Caco-2 (cell line): ENCODE results near the gene THSD7A. TPM values are rescaled to one million over a fixed set of nuclear protein-coding genes. Genes with fewer than 3 reads are reported as not detected.

Experiments
- BruUV-seq: library from RNA; stranded (reverse); fragments of 400-500 nt; replicated peaks from 2 replicates; lab custom pipeline; 2021; lab: Mats Ljungman, UMichigan
- CTCF ChIA-PET: fragments of 300-600 bp; sonication (Branson Sonifier 250); formaldehyde crosslinking; loops from one replicate; lab custom pipeline; 2022; ENCODE audit warnings: antibody characterized with exemption; lab: Charles Lee
- POLR2A ChIA-PET: fragments of 300-600 bp; sonication (Branson Sonifier 250); formaldehyde crosslinking; loops from one replicate; lab custom pipeline; 2022; ENCODE audit warnings: antibody characterized with exemption; lab: Charles Lee
- DNase-seq, 2 experiments: peaks; one replicate each; pipeline versions ENCODE4 v3.0.0 to v3.0.0-alpha.2; 2020 to 2022
- H3K27me3 ChIP-seq: replicated peaks from 2 replicates; pipeline ENCODE4 v1.6.0; 2011; ENCODE audit warnings: low read length; ENCODE audit not compliant: control insufficient read depth, insufficient read depth
- H3K36me3 ChIP-seq: 2 replicates; pipeline ENCODE4 v1.5.1; 2011; ENCODE audit warnings: low read length; ENCODE audit not compliant: control insufficient read depth, insufficient read depth
- H3K4me1 ChIP-seq: fragments of 250-450 bp; sonication (Bioruptor Pico); 2 replicates; pipeline ENCODE4 v1.5.1; 2020; ENCODE audit warnings: mild to moderate bottlenecking
- H3K4me3 ChIP-seq: 2 replicates; pipeline ENCODE4 v1.5.1; 2011; ENCODE audit warnings: low read depth, mild to moderate bottlenecking, control low read depth, low read length
- H3K9me3 ChIP-seq: fragments of 250-450 bp; sonication (Bioruptor Pico); 2 replicates; pipeline ENCODE4 v1.5.1; 2020; ENCODE audit warnings: mild to moderate bottlenecking, moderate library complexity
- H3K27ac Mint-ChIP-seq: one replicate; pipeline ENCODE4 v1.8.0; 2022; ENCODE audit warnings: mixed read lengths; ENCODE audit not compliant: unreplicated experiment
- H3K27me3 Mint-ChIP-seq: one replicate; pipeline ENCODE4 v1.8.0; 2022; ENCODE audit warnings: mixed read lengths; ENCODE audit not compliant: insufficient read depth, unreplicated experiment
- H3K36me3 Mint-ChIP-seq: one replicate; pipeline ENCODE4 v1.8.0; 2022; ENCODE audit warnings: mild to moderate bottlenecking, mixed read lengths; ENCODE audit not compliant: insufficient read depth, unreplicated experiment
- H3K4me1 Mint-ChIP-seq: one replicate; pipeline ENCODE4 v1.8.0; 2022; ENCODE audit warnings: low read depth, mixed read lengths; ENCODE audit not compliant: unreplicated experiment
- H3K4me3 Mint-ChIP-seq: one replicate; pipeline ENCODE4 v1.8.0; 2022; ENCODE audit warnings: mild to moderate bottlenecking, moderate library complexity, mixed read lengths; ENCODE audit not compliant: unreplicated experiment
- H3K9me3 Mint-ChIP-seq: one replicate; pipeline ENCODE4 v1.8.0; 2022; ENCODE audit warnings: mixed read lengths; ENCODE audit not compliant: unreplicated experiment
- CTCF ChIP-seq, 2 experiments: fragments of 200-600 bp in 1 of 2; IDR thresholded peaks; 1 replicate in 1 of 2; 2 replicates in 1 of 2; pipeline versions ENCODE4 v1.5.1 to v1.8.0; 2011 to 2022; ENCODE audit warnings: antibody characterized with exemption in 1 of 2, control low read depth in 1 of 2, inconsistent platforms in 1 of 2, low read depth in 1 of 2, low read length in 1 of 2, mild to moderate bottlenecking in 1 of 2, moderate library complexity in 1 of 2; ENCODE audit not compliant: insufficient read depth in 1 of 2, severe bottlenecking in 1 of 2, unreplicated experiment in 1 of 2
- intact Hi-C: fragments of 100-400 bp; cut with micrococcal nuclease; formaldehyde crosslinking; loops from one replicate; pipeline ENCODE4 v1.10.0; 2022; ENCODE audit not compliant: unreplicated experiment
- total RNA-seq: library from RNA; stranded (reverse); gene quantifications from 2 replicates; pipeline ENCODE4 v1.2.3, GENCODE V29; 2022

Gene THSD7A
- total RNA-seq, 1 experiment from 2014 or later: 0.05 TPM

- DNase-seq: no peak
- no peaks in the 10 kb centered on the region for H3K4me1 ChIP-seq
- no peak overlapping the region for H3K4me3 ChIP-seq
- no peaks in the 10 kb centered on the region for H3K36me3 Mint-ChIP-seq
- H3K27ac Mint-ChIP-seq: no peak overlapping the region
- CTCF ChIA-PET: no interaction called here
- H3K36me3 ChIP-seq: no peaks in the 10 kb centered on the region
- no peaks in the 10 kb centered on the region for H3K27me3 Mint-ChIP-seq
- H3K9me3 Mint-ChIP-seq: no peaks in the 10 kb centered on the region
- intact Hi-C loops: no loop called here
- no TSS peak for BruUV-seq
- H3K9me3 ChIP-seq: no peaks in the 10 kb centered on the region
- POLR2A ChIA-PET: no interaction called here
- no peaks in the 10 kb centered on the region for H3K4me1 Mint-ChIP-seq
- H3K27me3 ChIP-seq: no peaks in the 10 kb centered on the region
- no peak for TF ChIP-seq CTCF (IDR thresholded peaks at IDR 0.05; ENCODE audit: insufficient read depth in 1 of 2, low read depth in 1 of 2, low read length in 1 of 2, severe bottlenecking in 1 of 2, unreplicated experiment in 1 of 2)
- no peak overlapping the region for H3K4me3 Mint-ChIP-seq
Observed at GRCh38 chr7:11743548-11743947, 88.5 kb downstream of the THSD7A start.

GRCh38 chr7:11743016-11743415, 89.0 kb downstream of the THSD7A start:
- Mint-ChIP-seq H3K36me3 (no peaks in the 10 kb centered on the region), H3K4me1 (no peaks in the 10 kb centered on the region), H3K27ac (no peak overlapping the region), H3K4me3 (no peak overlapping the region), H3K27me3 (no peaks in the 10 kb centered on the region), H3K9me3 (no peaks in the 10 kb centered on the region)
- Histone ChIP-seq H3K27me3 (no peaks in the 10 kb centered on the region), H3K4me1 (no peaks in the 10 kb centered on the region), H3K36me3 (no peaks in the 10 kb centered on the region), H3K4me3 (no peak overlapping the region), H3K9me3 (no peaks in the 10 kb centered on the region)
- CTCF ChIA-PET: no interaction called here
- intact Hi-C loops: no loop called here
- POLR2A ChIA-PET: no interaction called here
- no TSS peak for BruUV-seq
- TF ChIP-seq CTCF (IDR thresholded peaks at IDR 0.05; ENCODE audit: insufficient read depth in 1 of 2, low read depth in 1 of 2, low read length in 1 of 2, severe bottlenecking in 1 of 2, unreplicated experiment in 1 of 2): no peak
- no peak for DNase-seq

GRCh38 chr7:11742496-11742895, 89.5 kb downstream of the THSD7A start:
- Mint-ChIP-seq H3K4me3 (no peak overlapping the region), H3K9me3 (no peaks in the 10 kb centered on the region), H3K27ac (no peak overlapping the region), H3K4me1 (no peaks in the 10 kb centered on the region), H3K27me3 (no peaks in the 10 kb centered on the region), H3K36me3 (no peaks in the 10 kb centered on the region)
- BruUV-seq: no TSS peak
- H3K4me1 ChIP-seq: no peaks in the 10 kb centered on the region
- ChIA-PET CTCF (no interaction called here), POLR2A (no interaction called here)
- H3K4me3 ChIP-seq: no peak overlapping the region
- intact Hi-C loops: no loop called here
- no peaks in the 10 kb centered on the region for H3K36me3 ChIP-seq
- TF ChIP-seq CTCF (IDR thresholded peaks at IDR 0.05; ENCODE audit: insufficient read depth in 1 of 2, low read depth in 1 of 2, low read length in 1 of 2, severe bottlenecking in 1 of 2, unreplicated experiment in 1 of 2): no peak
- H3K9me3 ChIP-seq: no peaks in the 10 kb centered on the region
- H3K27me3 ChIP-seq: no peaks in the 10 kb centered on the region
- DNase-seq: no peak
